ENCODE measurements around the gene BACH2. TPM values are rescaled to one million over a fixed set of nuclear protein-coding genes. Genes with fewer than 3 reads are reported as not detected.

The BACH2 gene
- polyA plus RNA-seq, 1 of the 3 experiments (the other 2 are of a cell fraction), result 0.46 TPM

DNA sequence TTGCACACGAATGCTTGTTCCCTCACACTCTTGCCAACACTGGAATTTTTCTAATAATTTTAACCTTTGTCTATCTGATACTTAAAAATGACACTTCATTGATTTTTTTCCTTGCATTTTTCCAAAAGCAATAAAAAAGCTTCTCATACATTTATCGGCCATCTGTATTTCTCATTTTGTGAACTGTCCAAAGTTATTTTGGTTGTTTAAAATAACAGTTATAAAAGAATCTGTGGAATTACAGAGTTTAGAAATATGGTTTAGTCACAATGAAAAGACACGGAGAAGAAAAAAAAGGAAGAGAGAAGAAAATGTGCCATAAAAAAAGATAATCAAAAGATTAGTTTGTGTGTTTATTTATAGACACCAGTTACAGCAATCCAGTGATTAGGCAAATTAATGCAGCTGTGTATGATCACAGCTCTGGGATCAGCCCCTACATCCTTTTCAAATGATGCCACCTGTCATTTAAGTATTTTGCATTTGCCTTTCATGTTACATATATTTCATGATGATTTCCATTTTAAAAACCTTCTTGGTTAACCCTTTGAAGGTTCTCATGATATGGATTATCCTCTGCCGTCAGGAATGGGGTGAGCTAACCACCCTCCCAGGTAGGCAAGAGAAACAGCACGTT is 171.7 kb downstream of the BACH2 start:
- ChIA-PET POLR2A (no interaction called here), CTCF (interaction anchor here (0.9 to 1.5 kb wide), 2 partner anchors 63 to 185 kb away, joined by 3 read pairs; no protein-coding TSS in a partner anchor)
- no peaks in the 10 kb centered on the region for H3F3A ChIP-seq (replicated peaks; ENCODE audit: insufficient read depth)
- H3K9ac ChIP-seq, result no peak overlapping the region
- H3K27ac ChIP-seq (ENCODE audit: low read depth in 2 of 2, low read length in 1 of 2), result no peak overlapping the region
- H3K79me2 ChIP-seq (ENCODE audit: insufficient read depth), result no peaks in the 10 kb centered on the region
- H3K9me2 ChIP-seq, result no peaks in the 10 kb centered on the region
- H3K9me3 ChIP-seq, result no peaks in the 10 kb centered on the region
- H3K36me3 ChIP-seq (replicated peaks in 1 of 2; ENCODE audit: control insufficient read depth in 1 of 2, insufficient read depth in 2 of 2, low read length in 1 of 2), result no peaks in the 10 kb centered on the region
- TF ChIP-seq EP300 (IDR thresholded peaks at IDR 0.05; ENCODE audit: borderline replicate concordance in 1 of 2, low read depth in 1 of 2, low read length in 1 of 2), result no peak
- TF ChIP-seq RCOR1 (IDR thresholded peaks at IDR 0.05; ENCODE audit: low read length), result no peak
- TF ChIP-seq, protein P1, sequence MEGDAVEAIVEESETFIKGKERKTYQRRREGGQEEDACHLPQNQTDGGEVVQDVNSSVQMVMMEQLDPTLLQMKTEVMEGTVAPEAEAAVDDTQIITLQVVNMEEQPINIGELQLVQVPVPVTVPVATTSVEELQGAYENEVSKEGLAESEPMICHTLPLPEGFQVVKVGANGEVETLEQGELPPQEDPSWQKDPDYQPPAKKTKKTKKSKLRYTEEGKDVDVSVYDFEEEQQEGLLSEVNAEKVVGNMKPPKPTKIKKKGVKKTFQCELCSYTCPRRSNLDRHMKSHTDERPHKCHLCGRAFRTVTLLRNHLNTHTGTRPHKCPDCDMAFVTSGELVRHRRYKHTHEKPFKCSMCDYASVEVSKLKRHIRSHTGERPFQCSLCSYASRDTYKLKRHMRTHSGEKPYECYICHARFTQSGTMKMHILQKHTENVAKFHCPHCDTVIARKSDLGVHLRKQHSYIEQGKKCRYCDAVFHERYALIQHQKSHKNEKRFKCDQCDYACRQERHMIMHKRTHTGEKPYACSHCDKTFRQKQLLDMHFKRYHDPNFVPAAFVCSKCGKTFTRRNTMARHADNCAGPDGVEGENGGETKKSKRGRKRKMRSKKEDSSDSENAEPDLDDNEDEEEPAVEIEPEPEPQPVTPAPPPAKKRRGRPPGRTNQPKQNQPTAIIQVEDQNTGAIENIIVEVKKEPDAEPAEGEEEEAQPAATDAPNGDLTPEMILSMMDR (IDR thresholded peaks at IDR 0.05), result no peak
- TF ChIP-seq CHD2 (IDR thresholded peaks at IDR 0.05; ENCODE audit: low read length, partially characterized antibody), result no peak
- no peak for TF ChIP-seq FOXM1 (IDR thresholded peaks at IDR 0.05; ENCODE audit: low read depth)
- TF ChIP-seq NFIC (IDR thresholded peaks at IDR 0.05; ENCODE audit: borderline replicate concordance), result no peak
- no peak for TF ChIP-seq JUND (IDR thresholded peaks at IDR 0.05)
- no peak for TF ChIP-seq EZH2phosphoT487 (IDR thresholded peaks at IDR 0.05; ENCODE audit: borderline replicate concordance, low read depth)
- no peak for TF ChIP-seq GATA2 (CRISPR knock-in tag; IDR thresholded peaks at IDR 0.05)
- TF ChIP-seq, protein P2, sequence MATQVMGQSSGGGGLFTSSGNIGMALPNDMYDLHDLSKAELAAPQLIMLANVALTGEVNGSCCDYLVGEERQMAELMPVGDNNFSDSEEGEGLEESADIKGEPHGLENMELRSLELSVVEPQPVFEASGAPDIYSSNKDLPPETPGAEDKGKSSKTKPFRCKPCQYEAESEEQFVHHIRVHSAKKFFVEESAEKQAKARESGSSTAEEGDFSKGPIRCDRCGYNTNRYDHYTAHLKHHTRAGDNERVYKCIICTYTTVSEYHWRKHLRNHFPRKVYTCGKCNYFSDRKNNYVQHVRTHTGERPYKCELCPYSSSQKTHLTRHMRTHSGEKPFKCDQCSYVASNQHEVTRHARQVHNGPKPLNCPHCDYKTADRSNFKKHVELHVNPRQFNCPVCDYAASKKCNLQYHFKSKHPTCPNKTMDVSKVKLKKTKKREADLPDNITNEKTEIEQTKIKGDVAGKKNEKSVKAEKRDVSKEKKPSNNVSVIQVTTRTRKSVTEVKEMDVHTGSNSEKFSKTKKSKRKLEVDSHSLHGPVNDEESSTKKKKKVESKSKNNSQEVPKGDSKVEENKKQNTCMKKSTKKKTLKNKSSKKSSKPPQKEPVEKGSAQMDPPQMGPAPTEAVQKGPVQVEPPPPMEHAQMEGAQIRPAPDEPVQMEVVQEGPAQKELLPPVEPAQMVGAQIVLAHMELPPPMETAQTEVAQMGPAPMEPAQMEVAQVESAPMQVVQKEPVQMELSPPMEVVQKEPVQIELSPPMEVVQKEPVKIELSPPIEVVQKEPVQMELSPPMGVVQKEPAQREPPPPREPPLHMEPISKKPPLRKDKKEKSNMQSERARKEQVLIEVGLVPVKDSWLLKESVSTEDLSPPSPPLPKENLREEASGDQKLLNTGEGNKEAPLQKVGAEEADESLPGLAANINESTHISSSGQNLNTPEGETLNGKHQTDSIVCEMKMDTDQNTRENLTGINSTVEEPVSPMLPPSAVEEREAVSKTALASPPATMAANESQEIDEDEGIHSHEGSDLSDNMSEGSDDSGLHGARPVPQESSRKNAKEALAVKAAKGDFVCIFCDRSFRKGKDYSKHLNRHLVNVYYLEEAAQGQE (IDR thresholded peaks at IDR 0.05; ENCODE audit: low read depth, low read length), result no peak
- no peak for TF ChIP-seq TCF12 (IDR thresholded peaks at IDR 0.05)
- no peak for TF ChIP-seq NRF1 (IDR thresholded peaks at IDR 0.05; ENCODE audit: low read depth, low read length)
- no peak for TF ChIP-seq GABPA (IDR thresholded peaks at IDR 0.05; ENCODE audit: low read depth)
- TF ChIP-seq TEAD4 (IDR thresholded peaks at IDR 0.05; ENCODE audit: borderline replicate concordance, insufficient read depth), result no peak
- TF ChIP-seq FOSL2 (IDR thresholded peaks at IDR 0.05; ENCODE audit: borderline replicate concordance, low read depth), result no peak
- no peak for TF ChIP-seq POLR2AphosphoS5 (IDR thresholded peaks at IDR 0.05; ENCODE audit: low read depth, low read length)
- no peak for TF ChIP-seq TAF1 (IDR thresholded peaks at IDR 0.05; ENCODE audit: borderline replicate concordance, low read depth, low read length)
- TF ChIP-seq SMC3 (IDR thresholded peaks at IDR 0.05; ENCODE audit: low read depth, low read length), result no peak
- no peak for TF ChIP-seq FOXJ3 (CRISPR knock-in tag; IDR thresholded peaks at IDR 0.05)
- no peak for DNase-seq
- no peaks in the 10 kb centered on the region for H4K20me1 ChIP-seq (ENCODE audit: insufficient read depth)
- H3K27me3 ChIP-seq (ENCODE audit: insufficient read depth), result no peaks in the 10 kb centered on the region
- WGBS (ENCODE audit: low lambda C conversion rate), result 83% methylated on average over 5 of the region's 5 CpGs
- H3K4me3 ChIP-seq (ENCODE audit: low read depth in 2 of 2, low read length in 1 of 2), result no peak overlapping the region
- H3K4me1 ChIP-seq (ENCODE audit: control insufficient read depth in 1 of 2, insufficient read depth in 2 of 2, low read depth in 1 of 2, low read length in 1 of 2), result peaks cover 0 to 9% of the 10 kb centered on the region in 2 experiments; a peak in 1 of 4 replicates
- no peak overlapping the region for H2AFZ ChIP-seq (ENCODE audit: low read depth)
- no peak overlapping the region for H3K4me2 ChIP-seq

Data from SK-N-SH (cell line).